GM18867 (cell line): ENCODE data around the gene IRF6.
"Not testable (repeated sequence)": the region's sequence is repeated elsewhere in the genome, so short reads cannot be mapped to it uniquely, and the experiment has no call there.

Source experiments
- ATAC-seq: cut with Tn5 transposase; IDR thresholded peaks from one replicate; pipeline ENCODE4 v1.9.1; 2021; ENCODE audit warnings: mild to moderate bottlenecking, moderate library complexity; ENCODE audit not compliant: unreplicated experiment

IRF6 gene

DNA sequence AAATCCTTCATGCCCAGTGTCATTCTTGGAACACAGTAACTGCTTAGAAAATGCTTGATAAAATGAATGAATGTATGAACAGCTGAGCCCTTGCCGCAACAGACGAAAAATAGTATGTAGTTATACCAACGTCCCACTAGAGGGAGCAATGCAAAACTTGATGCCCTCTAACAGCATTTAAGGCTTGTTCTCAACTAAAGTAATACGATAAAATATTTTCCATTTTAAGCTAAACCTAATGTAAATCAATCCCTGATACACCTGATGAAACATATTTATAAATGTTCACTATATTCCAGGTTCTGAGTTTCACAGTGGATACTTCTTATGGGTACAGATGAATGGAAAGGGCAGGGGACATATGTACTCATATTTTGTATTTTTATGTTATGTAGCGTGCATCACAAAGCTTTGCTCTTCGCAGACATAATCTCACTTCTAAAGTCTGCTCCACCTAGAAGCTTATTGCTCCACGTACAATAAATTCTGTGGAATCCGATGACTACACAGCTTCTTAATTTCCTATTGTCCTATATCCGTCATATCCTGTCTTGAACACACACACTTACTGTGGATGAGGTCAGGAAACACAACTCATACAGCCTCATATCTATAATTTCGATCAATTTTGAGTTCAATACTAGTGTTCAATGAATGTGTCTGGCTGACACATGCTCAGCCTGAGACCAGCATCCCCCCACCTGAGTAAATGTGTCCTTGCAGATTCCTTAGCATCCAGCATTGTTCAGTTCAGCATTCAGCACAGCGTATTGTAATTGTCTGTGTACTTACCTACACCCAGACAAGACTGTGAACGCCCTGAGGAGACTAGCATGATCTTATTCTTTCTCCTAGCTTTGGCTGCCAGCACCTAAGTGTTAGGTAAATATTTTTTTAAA is 17.4 kb upstream of the IRF6 start:
- ATAC-seq, result peak; percentile 32

GRCh38 chr1:209822706-209823105 is 16.8 kb upstream of the IRF6 start:
- ATAC-seq, result no peak

- ATAC-seq, result no peak
Measured at GRCh38 chr1:209820986-209821385, 15.0 kb upstream of the IRF6 start.

DNA sequence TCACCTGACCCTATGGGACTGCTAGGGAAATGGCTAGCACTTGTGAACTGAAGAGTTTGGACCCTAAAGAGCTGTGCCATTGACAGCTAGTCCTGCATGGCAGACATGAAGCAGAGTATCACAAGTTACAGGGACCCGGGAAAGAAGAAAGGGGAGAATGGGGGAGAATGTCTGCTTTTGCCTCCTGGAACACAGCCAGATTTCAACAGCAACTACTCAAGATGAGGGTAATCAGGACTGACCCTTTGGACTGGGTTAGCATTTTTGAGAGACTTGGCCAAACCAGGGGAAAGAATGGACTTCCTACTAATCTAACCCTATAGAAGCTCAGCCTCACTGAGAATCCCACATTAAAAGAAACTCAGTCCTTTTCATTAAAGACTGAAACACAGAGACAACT is 13.1 kb upstream of the IRF6 start:
- ATAC-seq, result no peak

GRCh38 chr1:209817691-209818090 is 11.7 kb upstream of the IRF6 start:
- ATAC-seq, result no peak

DNA sequence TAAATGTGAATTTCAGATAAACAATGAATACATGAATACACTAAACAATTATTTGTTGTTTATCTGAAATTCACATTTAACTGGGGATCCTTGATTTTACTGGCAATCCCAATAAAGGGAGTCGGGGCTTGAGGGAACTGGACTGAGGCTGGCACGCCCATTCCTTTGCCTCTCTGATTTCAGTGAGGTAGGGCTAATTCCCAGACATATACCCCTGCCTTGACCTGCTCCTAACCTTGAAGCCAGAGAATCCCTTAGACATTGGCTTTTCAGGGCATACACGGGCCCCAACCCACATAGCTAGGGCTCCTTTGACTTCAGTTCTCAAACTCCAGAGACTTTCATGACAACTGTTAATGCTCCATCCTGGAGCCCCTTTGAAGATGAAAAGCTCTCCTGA is 11.0 kb upstream of the IRF6 start:
- ATAC-seq, result no peak

DNA sequence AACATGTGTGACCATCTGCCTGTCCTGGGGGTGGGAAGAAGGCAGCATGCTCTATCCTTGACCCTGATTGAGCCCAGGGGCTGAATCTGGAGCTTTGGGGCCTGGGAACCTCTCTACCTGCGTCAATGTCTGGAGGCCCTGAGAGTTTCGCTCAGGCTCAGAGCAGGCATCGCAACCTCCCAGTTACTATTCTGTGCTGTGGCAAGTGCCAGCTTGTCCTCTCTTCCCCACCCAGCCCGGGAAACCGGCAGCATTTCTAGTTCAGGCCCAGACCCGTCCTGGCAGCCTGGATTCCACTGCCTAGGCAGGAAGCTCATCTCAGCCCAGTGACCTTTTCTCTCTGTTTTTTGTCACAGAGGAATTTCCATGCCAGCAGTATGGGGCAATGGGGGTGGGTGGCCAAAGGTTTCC is 10.0 kb upstream of the IRF6 start:
- ATAC-seq, result no peak

DNA sequence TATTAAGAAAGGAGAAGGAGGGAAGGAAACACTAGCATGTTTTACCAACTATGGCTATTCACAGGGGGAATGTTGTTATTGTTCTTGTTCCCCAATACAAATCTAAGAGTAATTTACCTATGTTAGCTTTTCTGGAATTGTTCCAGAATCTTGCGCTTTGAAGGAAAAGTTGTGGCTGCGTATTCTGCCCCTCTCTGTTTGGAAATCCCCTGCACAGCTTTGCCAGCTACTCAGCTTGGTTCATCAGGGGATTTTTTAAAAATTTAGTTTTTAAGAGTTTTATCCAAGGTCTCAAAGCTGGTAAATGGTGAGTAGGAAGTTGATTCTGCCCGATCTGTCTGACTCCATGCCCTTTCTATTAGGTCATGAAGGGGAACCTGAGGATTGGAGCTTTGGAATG is 9.5 kb upstream of the IRF6 start:
- ATAC-seq, result no peak

DNA sequence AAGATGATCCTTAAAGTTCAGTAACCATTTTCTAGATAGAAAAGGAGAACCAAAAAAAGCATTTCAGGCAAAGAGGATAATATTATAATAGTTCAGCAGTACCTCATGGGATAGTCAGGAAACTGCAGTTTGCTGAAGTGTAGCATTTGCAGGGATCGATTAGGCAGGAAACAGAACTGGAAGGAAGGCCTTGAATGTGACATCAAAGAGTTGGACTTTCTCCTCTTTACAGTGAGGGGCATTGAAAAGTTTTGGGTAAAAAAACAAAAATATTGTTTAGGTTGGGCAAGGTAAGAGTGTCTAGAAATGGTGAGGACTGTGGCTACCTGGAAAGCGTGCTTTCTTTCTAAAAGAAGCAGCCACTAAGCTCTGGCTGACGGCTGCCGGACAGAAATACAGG is 8.0 kb upstream of the IRF6 start:
- ATAC-seq, result no peak

- ATAC-seq, result no peak
Measured at GRCh38 chr1:209810783-209811182, 4.8 kb upstream of the IRF6 start.

DNA sequence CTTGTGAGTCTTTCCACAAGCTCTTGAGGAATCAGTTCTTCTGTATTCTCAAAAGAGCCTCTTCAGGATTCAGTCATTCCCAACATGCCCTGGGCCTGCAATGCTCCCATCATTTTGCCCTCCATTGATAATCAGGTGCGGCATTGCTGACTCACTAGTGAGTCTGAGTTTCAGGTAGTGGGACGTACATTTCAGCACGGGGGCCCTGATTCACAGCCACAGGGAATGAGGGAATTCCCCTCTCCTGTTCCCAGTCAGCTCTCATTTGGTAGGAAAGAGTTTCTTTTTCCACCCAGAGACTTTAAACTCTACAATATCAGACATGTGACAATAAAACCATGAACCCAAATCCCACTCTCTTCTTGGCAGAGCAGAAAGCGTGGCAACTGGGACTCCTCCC is 3.7 kb upstream of the IRF6 start:
- no peak for ATAC-seq

DNA sequence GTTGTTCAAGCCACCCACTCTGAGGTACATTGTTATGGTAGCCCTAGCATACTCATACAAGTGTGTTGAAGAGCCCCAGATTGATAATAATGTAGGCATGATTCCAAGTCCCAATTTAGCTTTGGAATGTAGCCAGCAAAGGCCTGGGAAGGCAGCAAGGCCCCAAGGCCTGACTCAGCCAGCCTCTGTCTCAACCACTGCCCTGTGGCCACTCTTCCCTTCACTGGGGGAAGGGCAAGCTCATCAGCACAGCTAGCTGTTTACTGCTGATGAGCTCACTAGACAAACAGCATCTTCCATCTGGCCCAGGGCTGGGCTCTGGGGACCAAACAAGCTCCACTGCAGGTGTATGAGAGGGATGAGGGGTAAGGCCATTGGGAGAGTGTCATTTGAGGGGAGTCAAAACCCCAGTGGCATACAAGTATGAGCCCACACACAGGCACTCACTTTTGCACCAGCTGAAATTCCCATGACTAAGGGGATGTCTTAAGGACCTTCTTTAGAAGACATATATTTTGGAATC is 2.2 kb upstream of the IRF6 start:
- ATAC-seq, result no peak

GRCh38 chr1:209807509-209807908 is 1.6 kb upstream of the IRF6 start:
- no peak for ATAC-seq

- no peak for ATAC-seq
Measured at GRCh38 chr1:209805341-209805781, 581 bp downstream of the IRF6 start.

DNA sequence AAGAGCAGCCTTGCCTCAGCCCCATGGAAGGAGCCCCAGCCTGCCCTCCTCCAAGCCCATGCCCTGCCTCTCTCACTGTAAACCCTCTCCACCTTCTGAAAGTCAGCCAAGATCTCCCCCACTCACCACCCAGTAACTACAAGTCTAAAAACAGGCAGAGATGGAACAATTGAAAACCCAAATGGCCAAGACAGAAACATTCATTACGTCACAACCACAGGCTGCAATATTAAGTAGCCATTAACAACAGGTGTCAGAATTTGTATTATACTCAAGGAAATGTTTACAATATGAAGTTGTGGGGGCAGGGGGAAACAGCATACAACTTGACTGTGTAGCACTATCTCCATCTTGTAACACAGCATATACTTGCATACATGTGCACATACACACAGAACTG is 2.4 kb downstream of the IRF6 start:
- ATAC-seq, result no peak

GRCh38 chr1:209802780-209803152 is 3.2 kb downstream of the IRF6 start:
- ATAC-seq, result no peak

- no peak for ATAC-seq
Measured at GRCh38 chr1:209802117-209802779, 3.7 kb downstream of the IRF6 start.

- no peak for ATAC-seq
Measured at GRCh38 chr1:209800984-209801834, 4.7 kb downstream of the IRF6 start.

- no peak for ATAC-seq
Measured at GRCh38 chr1:209797978-209798639, 7.8 kb downstream of the IRF6 start.

DNA sequence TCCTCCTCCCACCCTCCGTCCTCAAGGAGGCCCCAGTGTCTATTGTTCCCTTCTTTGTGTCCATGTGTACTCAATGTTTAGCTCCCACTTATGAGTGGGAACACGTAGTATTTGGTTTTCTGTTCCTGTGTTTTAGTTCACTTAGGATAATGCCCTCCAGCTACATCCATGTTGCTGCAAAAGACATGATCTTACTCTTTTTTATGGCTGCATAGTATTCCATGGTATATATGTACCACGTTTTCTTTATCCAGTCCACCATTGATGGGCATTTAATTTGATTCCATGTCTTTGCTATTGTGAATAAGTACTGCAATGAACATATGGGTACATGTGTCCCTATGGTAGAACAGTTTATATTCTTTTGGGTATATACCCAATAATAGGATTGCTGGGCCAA is 12.2 kb downstream of the IRF6 start:
- ATAC-seq, result not testable (repeated sequence)

- no peak for ATAC-seq
Measured at GRCh38 chr1:209791920-209792319, 14.0 kb downstream of the IRF6 start.
